Vagina (tissue), 2 donors: ENCODE results near the gene TMOD3.

Experiments used
- POLR2A ChIP-seq, 2 donors: fragments of 450-650 bp; IDR thresholded peaks; one replicate each; pipeline ENCODE4 v1.6.1; 2017; ENCODE audit warnings: antibody characterized with exemption in 2 of 2, mild to moderate bottlenecking in 2 of 2, moderate library complexity in 2 of 2
- POLR2AphosphoS5 ChIP-seq, 2 donors: sonication (generic); formaldehyde crosslinking; IDR thresholded peaks; one replicate each; pipeline ENCODE4 v1.9.0; 2017; ENCODE audit warnings: antibody characterized with exemption in 2 of 2, mild to moderate bottlenecking in 2 of 2, low read depth in 1 of 2; ENCODE audit not compliant: insufficient read depth in 1 of 2
- TF ChIP-seq, protein P1 (sequence below), 3 experiments: fragments of 450-650 bp in 2 of 3; fragments of 200-600 bp in 1 of 3; sonication (generic) in 1 of 3; IDR thresholded peaks; one replicate each; pipeline ENCODE4 v1.5.1; 2017 to 2019; ENCODE audit warnings: antibody characterized with exemption in 3 of 3, mild to moderate bottlenecking in 2 of 3, moderate library complexity in 2 of 3

DNA sequence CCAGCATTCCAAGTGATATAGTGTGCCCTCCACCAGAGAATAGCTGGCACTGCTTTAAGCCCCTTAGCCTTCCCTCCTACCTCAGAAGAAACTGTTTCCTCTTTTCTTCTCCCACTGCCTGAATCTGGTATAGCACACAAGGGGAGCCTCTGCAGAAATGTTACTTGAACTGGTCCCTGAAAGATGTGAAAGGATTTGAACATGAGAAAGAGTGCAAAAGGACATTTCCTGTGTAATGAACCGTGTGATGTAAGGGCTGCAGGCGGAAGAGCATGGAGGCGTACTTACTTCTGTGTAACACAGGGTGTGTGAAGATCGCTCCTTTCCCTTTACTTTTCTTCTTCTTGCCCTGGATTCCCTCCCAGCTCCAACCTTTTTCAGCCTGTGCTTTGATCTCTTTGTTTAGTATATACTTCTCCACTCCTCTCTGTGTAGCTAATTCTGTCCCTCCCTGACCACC, 8.4 kb downstream of the TMOD3 start:
- TF ChIP-seq, protein P1, sequence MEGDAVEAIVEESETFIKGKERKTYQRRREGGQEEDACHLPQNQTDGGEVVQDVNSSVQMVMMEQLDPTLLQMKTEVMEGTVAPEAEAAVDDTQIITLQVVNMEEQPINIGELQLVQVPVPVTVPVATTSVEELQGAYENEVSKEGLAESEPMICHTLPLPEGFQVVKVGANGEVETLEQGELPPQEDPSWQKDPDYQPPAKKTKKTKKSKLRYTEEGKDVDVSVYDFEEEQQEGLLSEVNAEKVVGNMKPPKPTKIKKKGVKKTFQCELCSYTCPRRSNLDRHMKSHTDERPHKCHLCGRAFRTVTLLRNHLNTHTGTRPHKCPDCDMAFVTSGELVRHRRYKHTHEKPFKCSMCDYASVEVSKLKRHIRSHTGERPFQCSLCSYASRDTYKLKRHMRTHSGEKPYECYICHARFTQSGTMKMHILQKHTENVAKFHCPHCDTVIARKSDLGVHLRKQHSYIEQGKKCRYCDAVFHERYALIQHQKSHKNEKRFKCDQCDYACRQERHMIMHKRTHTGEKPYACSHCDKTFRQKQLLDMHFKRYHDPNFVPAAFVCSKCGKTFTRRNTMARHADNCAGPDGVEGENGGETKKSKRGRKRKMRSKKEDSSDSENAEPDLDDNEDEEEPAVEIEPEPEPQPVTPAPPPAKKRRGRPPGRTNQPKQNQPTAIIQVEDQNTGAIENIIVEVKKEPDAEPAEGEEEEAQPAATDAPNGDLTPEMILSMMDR (IDR thresholded peaks at IDR 0.05), result no peak
- TF ChIP-seq POLR2A (IDR thresholded peaks at IDR 0.05) (no peak), POLR2AphosphoS5 (IDR thresholded peaks at IDR 0.05; ENCODE audit: insufficient read depth in 1 of 2, low read depth in 1 of 2) (no peak)
